Thyroid gland (tissue), 4 donors: ENCODE measurements around the gene CEP350.

Source experiments
- CTCF ChIP-seq, 6 experiments: fragments of 200-600 bp in 3 of 6; fragments of 450-650 bp in 3 of 6; sonication (generic) in 3 of 6; IDR thresholded peaks; one replicate each; pipeline ENCODE4 v1.5.1; 2016 to 2019; ENCODE audit warnings: antibody characterized with exemption in 6 of 6, mild to moderate bottlenecking in 2 of 6, inconsistent platforms in 1 of 6, moderate library complexity in 1 of 6
- POLR2A ChIP-seq, 2 donors: fragments of 450-650 bp; IDR thresholded peaks; one replicate each; pipeline ENCODE4 v1.6.1; 2017; ENCODE audit warnings: antibody characterized with exemption in 2 of 2, mild to moderate bottlenecking in 2 of 2, moderate library complexity in 1 of 2

GRCh38 chr1:180040034-180040433 lies 85.4 kb downstream of the CEP350 start:
- no peak for TF ChIP-seq POLR2A (IDR thresholded peaks at IDR 0.05)
- TF ChIP-seq CTCF (IDR thresholded peaks at IDR 0.05): no peak
